GM13976 (cell line): ENCODE data around the gene EPN2.
A peak's percentile ranks its signal among the peaks of the same experiment; 100 is the strongest.

Experiments
- DNase-seq: peaks from one replicate; pipeline ENCODE4 v3.0.0; 2012; ENCODE audit warnings: low spot score
- in situ Hi-C: fragments of 300-500 bp; cut with MboI; formaldehyde crosslinking; loops from one replicate; pipeline ENCODE4 v1.12.0; 2022; ENCODE audit warnings: low sequenced_read_pairs, mixed read lengths, inconsistent platforms; ENCODE audit not compliant: unreplicated experiment
- TF ChIP-seq, protein P1 (sequence below): IDR thresholded peaks from 2 replicates; pipeline ENCODE4 v1.5.1; 2012; ENCODE audit warnings: borderline replicate concordance, mild to moderate bottlenecking; ENCODE audit not compliant: insufficient read depth; ENCODE audit errors: extremely low read depth, missing control alignments, control extremely low read depth

Gene EPN2

DNA sequence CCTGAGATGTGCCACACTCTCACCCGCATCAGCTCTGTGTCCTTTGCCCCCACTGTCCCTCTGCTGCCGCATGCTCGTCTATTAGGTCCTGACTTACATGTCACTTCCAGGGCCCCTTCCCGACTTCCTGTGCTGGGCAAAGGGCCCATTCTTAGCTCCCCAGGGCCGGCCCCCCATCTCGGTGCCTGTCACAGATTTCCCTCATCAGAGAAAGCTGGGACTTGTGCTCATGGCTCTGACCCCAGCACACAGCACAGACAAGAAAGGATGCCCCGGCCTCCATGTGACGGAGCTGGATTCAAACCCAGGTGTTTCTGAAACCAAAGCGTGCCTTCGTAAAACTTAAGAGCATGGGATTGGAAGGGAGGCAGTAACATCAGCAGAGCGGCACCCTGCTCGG, 135.3 kb downstream of the EPN2 start:
- TF ChIP-seq, protein P1, sequence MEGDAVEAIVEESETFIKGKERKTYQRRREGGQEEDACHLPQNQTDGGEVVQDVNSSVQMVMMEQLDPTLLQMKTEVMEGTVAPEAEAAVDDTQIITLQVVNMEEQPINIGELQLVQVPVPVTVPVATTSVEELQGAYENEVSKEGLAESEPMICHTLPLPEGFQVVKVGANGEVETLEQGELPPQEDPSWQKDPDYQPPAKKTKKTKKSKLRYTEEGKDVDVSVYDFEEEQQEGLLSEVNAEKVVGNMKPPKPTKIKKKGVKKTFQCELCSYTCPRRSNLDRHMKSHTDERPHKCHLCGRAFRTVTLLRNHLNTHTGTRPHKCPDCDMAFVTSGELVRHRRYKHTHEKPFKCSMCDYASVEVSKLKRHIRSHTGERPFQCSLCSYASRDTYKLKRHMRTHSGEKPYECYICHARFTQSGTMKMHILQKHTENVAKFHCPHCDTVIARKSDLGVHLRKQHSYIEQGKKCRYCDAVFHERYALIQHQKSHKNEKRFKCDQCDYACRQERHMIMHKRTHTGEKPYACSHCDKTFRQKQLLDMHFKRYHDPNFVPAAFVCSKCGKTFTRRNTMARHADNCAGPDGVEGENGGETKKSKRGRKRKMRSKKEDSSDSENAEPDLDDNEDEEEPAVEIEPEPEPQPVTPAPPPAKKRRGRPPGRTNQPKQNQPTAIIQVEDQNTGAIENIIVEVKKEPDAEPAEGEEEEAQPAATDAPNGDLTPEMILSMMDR, result no peak
- in situ Hi-C loops, result no loop called here
- no peak for DNase-seq

DNA sequence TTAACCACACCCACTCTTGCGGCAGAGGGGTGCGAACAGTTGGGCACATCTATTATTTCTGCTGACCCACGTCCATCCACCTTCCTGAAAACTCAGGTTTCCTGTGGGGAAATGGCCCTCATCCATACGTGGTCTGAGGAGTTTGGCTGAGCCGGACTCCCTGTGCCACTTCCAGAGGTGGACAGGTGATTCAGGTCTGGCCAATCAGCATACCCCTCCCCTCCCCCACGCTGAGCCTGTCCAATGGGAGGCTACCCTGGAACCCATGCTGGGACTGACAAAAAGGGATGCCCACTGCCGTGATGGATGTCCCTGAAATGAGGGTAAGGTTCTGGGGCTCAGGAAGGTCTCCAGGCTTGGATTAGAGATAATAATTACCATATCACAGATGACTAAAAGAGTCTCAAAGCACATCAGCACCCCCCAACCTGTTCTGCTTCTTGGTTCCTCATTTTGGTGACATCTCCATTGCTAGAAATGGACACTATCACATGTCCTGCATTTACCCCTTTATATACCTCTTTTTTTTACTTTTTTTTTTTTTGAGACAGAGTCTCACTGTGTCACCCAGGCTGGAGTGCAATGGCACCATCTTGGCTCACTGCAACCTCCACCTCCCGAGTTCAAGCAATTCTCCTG, 135.8 kb downstream of the EPN2 start:
- TF ChIP-seq, protein P1, result no peak
- in situ Hi-C loops, result no loop called here
- no peak for DNase-seq

DNA sequence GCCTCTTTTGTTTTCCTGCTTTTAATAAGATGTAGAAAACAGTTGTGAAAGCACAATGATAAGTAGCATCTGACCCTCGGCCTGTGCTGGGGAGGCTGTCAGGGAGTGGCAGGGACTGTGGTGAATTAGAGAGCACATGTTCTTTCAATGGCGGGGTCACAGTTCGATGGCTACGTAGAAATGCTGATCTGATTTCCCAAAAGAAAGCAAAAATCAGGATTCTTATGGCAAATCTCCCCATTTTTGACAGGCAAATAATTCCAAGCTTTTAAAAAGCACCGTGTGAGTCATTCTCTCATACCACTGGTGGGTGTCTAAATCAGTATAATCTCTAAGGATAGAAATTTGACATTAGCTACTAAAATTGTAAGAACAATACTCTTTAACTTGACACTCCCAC, 137.0 kb downstream of the EPN2 start:
- in situ Hi-C loops, result no loop called here
- no peak for DNase-seq
- TF ChIP-seq, protein P1, result no peak

DNA sequence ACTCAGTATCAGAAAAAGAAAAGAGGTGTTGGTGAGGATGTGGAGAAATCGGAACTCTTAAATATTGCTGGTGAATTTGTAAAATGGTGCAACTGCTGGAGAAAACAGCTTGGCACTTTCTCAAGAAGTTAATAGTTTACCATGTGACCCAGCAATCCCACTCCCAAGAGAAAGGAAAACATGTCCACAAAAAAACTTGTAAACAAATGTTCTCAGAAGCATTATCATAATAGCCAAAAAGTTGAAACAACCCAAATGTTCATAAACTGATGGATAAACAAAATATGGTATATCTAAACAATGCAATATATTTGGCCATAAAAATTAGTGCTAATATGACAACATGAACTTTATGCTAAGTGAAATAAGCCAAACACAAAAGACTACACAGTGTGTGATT, 138.6 kb downstream of the EPN2 start:
- TF ChIP-seq, protein P1, result no peak
- DNase-seq, result no peak
- in situ Hi-C loops, result no loop called here

DNA sequence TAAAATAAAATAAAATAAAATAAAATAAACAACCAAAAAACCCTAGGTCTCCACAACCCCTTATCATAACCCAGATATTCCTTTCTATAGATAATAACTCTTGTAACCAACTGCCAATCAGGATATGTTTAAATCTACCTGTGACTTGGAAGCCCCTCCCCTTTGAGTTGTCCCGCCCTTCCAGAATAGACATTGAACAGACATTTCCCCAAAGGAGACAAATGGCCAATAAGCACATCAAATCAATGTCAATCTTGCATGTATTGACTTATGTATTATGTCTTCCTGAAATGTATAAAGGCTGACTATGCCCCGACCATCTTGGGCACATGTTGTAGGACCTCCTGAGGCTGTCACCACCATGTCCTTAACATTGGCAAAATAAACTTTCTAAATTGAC, 139.6 kb downstream of the EPN2 start:
- in situ Hi-C loops, result no loop called here
- TF ChIP-seq, protein P1, result no peak
- DNase-seq, result no peak

DNA sequence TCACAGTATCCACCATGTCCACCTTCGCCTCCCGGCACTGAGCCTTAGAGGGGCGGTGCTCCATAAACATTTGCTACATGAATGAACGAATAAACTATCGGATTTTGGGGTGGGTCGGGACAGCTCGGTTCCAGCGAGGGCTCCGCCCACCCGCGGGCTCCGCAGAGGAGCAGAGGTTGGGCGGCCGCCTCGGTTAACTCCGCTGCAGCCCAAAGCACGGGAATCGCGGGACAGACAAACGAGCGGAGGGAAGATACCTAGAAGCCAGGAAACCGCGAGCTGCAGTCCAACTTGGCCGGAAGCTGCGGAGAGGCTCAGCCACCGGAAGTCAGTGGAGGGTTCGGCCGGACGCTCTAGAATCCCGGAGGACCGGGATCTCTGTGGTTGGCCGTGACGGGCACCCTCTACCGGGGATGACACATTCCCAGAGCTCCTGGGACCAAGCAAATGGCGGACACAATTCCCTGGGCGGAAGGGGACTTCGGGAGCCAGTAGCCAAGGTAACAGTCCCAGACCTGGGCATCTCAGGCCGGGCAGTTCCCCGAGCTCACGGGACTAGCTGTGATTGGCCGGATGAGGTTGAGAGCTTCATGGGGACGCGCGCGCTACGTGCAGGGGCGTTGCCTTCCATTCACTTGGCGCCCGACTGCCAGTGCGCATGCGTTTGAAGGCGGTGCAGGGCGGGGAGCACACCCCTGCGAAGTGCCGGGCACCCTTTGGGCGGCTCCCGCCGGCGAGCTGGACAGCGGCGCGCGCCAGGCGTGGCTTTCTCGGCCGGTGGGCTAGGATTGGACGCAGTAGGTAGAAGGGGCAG, 140.6 kb downstream of the EPN2 start:
- TF ChIP-seq, protein P1, result no peak
- peak; percentile 100 for DNase-seq
- in situ Hi-C loops, result no loop called here
